Nephron (organoid): ENCODE measurements around the gene HRG.

Experiments used
- H3K27ac Mint-ChIP-seq, 3 experiments: 2 replicates each; pipeline ENCODE4 v1.8.0; 2020; ENCODE audit warnings: mixed read lengths in 3 of 3, mild to moderate bottlenecking in 2 of 3, moderate library complexity in 1 of 3
- H3K27me3 Mint-ChIP-seq: 2 replicates; pipeline ENCODE4 v1.8.0; 2021; ENCODE audit warnings: low read depth, mild to moderate bottlenecking, moderate library complexity, mixed read lengths
- H3K36me3 Mint-ChIP-seq: 2 replicates; pipeline ENCODE4 v1.8.0; 2020; ENCODE audit warnings: low read depth, mixed read lengths
- H3K4me1 Mint-ChIP-seq: 2 replicates; pipeline ENCODE4 v1.8.0; 2020; ENCODE audit warnings: mixed read lengths
- H3K4me3 Mint-ChIP-seq, 3 experiments: 2 replicates each; pipeline ENCODE4 v1.8.0; 2020; ENCODE audit warnings: mild to moderate bottlenecking in 3 of 3, mixed read lengths in 3 of 3, moderate library complexity in 2 of 3
- H3K9me3 Mint-ChIP-seq: 2 replicates; pipeline ENCODE4 v1.8.0; 2020; ENCODE audit warnings: mixed read lengths
- CTCF ChIP-seq, 3 experiments: fragments of 200-600 bp; sonication (generic); IDR thresholded peaks; one replicate each; pipeline ENCODE4 v1.5.0; 2021; ENCODE audit warnings: antibody characterized with exemption in 3 of 3; ENCODE audit not compliant: unreplicated experiment in 3 of 3

The HRG gene

GRCh38 chr3:186646841-186647240 lies 19.0 kb upstream of the HRG start:
- Mint-ChIP-seq H3K9me3 (no peaks in the 10 kb centered on the region), H3K4me1 (no peaks in the 10 kb centered on the region), H3K36me3 (no peaks in the 10 kb centered on the region), H3K27ac (no peak overlapping the region), H3K27me3 (peaks cover 17% of the 10 kb centered on the region), H3K4me3 (no peak overlapping the region)
- no peak for TF ChIP-seq CTCF (IDR thresholded peaks at IDR 0.05; ENCODE audit: unreplicated experiment in 3 of 3)

- H3K36me3 Mint-ChIP-seq = no peaks in the 10 kb centered on the region
- H3K4me3 Mint-ChIP-seq = no peak overlapping the region
- no peak overlapping the region for H3K27ac Mint-ChIP-seq
- no peaks in the 10 kb centered on the region for H3K9me3 Mint-ChIP-seq
- H3K4me1 Mint-ChIP-seq = no peaks in the 10 kb centered on the region
- H3K27me3 Mint-ChIP-seq = peaks cover 8% of the 10 kb centered on the region
- TF ChIP-seq CTCF (IDR thresholded peaks at IDR 0.05; ENCODE audit: unreplicated experiment in 3 of 3) = no peak
Measured at GRCh38 chr3:186648851-186649250, 17.0 kb upstream of the HRG start.

GRCh38 chr3:186651678-186652215 lies 14.1 kb upstream of the HRG start:
- Mint-ChIP-seq H3K4me3 (no peak overlapping the region), H3K27me3 (peaks cover 4% of the 10 kb centered on the region), H3K36me3 (no peaks in the 10 kb centered on the region), H3K27ac (no peak overlapping the region), H3K4me1 (no peaks in the 10 kb centered on the region), H3K9me3 (peaks cover 3% of the 10 kb centered on the region)
- TF ChIP-seq CTCF (IDR thresholded peaks at IDR 0.05; ENCODE audit: unreplicated experiment in 3 of 3) = no peak

GRCh38 chr3:186653080-186653707 lies 12.6 kb upstream of the HRG start:
- no peak overlapping the region for H3K27ac Mint-ChIP-seq
- H3K36me3 Mint-ChIP-seq = no peaks in the 10 kb centered on the region
- peaks cover 3% of the 10 kb centered on the region for H3K9me3 Mint-ChIP-seq
- no peaks in the 10 kb centered on the region for H3K4me1 Mint-ChIP-seq
- H3K4me3 Mint-ChIP-seq = no peak overlapping the region
- peaks cover 4% of the 10 kb centered on the region for H3K27me3 Mint-ChIP-seq
- no peak for TF ChIP-seq CTCF (IDR thresholded peaks at IDR 0.05; ENCODE audit: unreplicated experiment in 3 of 3)

GRCh38 chr3:186653984-186654383 lies 11.8 kb upstream of the HRG start:
- no peak overlapping the region for H3K27ac Mint-ChIP-seq
- peaks cover 4% of the 10 kb centered on the region for H3K27me3 Mint-ChIP-seq
- H3K36me3 Mint-ChIP-seq = no peaks in the 10 kb centered on the region
- no peaks in the 10 kb centered on the region for H3K4me1 Mint-ChIP-seq
- TF ChIP-seq CTCF (IDR thresholded peaks at IDR 0.05; ENCODE audit: unreplicated experiment in 3 of 3) = no peak
- no peak overlapping the region for H3K4me3 Mint-ChIP-seq
- peaks cover 3% of the 10 kb centered on the region for H3K9me3 Mint-ChIP-seq
